Mesenteric fat pad (tissue), 1 donor: ENCODE data around the gene DTNBP1. TPM values are rescaled to one million over a fixed set of nuclear protein-coding genes. Genes with fewer than 3 reads are reported as not detected.
"Not testable (repeated sequence)": the region's sequence is repeated elsewhere in the genome, so short reads cannot be mapped to it uniquely, and the experiment has no call there.

Experiments used
- DNase-seq: peaks from one replicate; pipeline ENCODE4 v3.0.0-alpha.2; 2020; ENCODE audit warnings: low spot score
- total RNA-seq: library from RNA; stranded (reverse); fragmentation: NEBNext Ultra II Directional; extraction: Animal tissue kit (Norgen Biotek cat#: 25700); gene quantifications from one replicate; pipeline ENCODE4 v1.2.1, GENCODE V29; 2021
- donor health status: DM: yes; HTN: yes; CAD: no.

Gene DTNBP1
- total RNA-seq, 1 donor from 2014 or later, result 21.9 TPM

DNA sequence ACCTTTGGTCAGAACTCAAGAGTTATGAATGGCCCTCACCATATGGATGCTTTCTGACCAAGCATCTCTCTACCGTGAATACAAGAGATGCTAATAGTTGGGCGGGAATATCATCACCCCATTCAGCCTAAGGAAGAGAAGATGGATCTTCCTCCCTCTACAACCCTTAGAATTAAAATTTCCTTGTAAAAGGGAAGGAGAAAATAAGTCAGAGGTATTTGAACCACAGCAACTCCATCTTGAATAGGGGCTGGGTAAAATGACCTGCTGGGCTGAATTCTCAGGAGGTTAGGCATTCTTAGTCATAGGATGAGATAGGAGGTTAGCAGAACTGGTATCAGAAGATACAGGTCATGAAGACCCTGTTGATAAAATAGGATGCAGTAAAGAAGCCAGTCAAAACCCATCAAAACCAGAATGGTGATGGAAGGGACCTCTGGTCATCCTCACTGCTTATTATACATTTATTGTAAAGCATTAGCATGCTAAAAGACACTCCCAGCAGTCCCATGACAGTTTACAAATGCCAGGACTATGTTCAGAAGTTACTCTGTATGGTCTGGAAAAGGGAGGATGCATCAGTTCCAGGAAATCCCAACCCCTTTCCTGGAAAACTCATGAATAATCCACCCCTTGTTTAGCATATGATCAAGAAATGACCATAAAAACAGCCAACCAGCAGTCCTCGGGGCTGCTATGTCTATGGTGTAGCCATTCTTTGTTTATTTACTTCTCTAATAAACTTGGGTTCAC, 101.2 kb downstream of the DTNBP1 start:
- DNase-seq, result no peak

DNA sequence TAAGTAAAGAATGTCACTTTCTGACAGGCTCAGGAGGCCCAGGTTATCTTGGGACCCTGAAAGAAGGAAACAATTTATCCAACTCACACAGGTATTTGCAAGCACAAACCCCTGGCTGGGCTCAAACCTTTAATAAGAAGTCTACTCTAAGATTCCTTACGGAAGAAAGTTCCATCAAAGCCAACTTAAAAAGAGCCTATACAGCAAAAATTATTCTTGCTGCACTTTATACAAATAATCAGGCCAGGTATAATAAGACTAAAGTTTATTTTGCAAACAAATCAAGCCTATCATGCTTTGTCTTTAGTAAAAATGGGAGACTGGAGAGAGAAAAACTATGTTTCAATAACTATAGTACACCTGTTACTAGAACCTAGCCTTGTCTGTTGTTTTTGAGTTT, 102.1 kb downstream of the DTNBP1 start:
- DNase-seq, result no peak

DNA sequence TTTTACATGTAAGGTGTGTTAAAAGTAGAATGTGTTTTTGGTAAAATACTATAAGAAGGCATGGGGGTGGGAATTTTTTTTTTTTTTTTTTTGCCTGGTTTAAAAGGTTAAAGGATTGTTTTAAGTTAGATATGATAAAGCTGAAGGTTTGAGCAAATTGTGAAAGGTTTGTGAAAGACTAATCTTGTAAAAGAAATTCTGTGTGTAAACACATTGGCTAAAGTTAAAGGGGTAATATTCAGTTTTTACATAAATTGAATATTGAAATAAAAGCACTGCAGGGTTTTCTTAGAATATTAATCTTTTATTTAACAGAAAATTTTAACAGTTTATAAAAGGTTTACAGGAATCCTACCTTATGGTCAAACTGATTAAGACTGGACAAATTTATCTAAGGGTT, 105.7 kb downstream of the DTNBP1 start:
- DNase-seq, result no peak

GRCh38 chr6:15556711-15557110, 106.1 kb downstream of the DTNBP1 start:
- no peak for DNase-seq

- no peak for DNase-seq
Observed at GRCh38 chr6:15555101-15556038, 107.5 kb downstream of the DTNBP1 start.

DNA sequence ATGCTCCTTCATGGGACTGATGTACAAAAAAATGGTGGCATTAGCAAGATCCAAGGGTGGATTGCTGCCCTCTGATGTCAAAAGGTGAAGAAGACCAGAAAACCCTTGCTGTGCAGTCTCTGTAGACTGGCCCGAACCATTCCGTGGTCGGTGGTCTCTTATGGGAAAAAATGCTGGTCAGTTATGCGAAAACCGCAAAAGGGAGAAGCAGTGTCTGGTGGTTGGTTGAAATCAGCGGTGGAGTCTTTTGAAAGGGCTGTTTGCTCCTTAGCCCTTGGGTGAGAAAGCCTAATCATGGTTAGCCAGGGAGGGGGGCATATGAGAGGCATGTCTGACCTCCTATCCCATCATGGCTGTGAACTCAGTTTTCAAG, 108.1 kb downstream of the DTNBP1 start:
- no peak for DNase-seq

- no peak for DNase-seq
Observed at GRCh38 chr6:15553736-15554294, 109.0 kb downstream of the DTNBP1 start.

- no peak for DNase-seq
Observed at GRCh38 chr6:15553031-15553430, 109.8 kb downstream of the DTNBP1 start.

GRCh38 chr6:15551798-15552197, 111.0 kb downstream of the DTNBP1 start:
- no peak for DNase-seq

DNA sequence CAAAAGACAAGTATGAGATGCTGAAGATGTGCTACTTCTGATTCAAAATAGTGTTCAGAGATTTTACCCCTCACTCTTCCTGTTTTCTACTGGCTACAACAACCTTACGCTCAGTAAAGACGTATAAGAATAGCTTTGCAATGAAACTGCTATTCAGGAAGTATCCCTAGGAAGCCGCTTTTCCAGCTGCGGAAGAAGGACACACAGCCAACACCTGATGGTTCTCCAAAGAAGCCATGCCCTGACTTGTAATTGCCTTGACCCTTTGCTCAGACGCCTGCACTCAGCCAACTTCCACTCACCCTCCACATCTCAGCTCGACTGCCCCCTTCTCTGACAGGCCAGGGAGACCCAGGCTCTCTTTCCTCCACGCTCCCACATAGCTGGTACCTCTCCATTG, 111.6 kb downstream of the DTNBP1 start:
- no peak for DNase-seq

DNA sequence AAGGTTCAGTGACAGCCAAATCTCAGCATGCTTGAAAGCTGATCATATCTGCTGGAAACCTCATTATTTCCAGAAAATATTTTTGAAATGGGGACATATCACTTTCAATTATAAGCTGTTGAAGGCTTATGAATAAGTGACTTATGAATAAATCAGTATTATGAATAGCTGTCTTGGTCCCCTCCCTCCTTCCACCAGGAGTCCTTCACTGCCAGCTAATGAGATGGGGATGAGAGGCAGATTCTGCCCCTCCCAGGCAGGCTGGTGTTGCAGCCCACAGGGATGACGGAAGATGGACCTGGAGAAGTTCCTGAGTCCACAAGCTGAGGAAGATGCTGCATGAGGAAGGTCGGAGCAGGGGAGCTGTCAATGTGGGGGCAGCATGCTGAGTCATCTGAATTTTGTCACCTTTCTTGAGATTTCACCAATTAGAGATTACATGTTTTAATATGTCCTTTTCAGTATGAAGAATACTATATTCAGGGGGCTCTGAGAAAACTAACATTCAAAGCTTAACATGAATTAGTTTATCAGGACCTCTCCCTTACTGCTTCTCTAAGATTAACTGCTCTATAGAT, 112.2 kb downstream of the DTNBP1 start:
- DNase-seq, result no peak

DNA sequence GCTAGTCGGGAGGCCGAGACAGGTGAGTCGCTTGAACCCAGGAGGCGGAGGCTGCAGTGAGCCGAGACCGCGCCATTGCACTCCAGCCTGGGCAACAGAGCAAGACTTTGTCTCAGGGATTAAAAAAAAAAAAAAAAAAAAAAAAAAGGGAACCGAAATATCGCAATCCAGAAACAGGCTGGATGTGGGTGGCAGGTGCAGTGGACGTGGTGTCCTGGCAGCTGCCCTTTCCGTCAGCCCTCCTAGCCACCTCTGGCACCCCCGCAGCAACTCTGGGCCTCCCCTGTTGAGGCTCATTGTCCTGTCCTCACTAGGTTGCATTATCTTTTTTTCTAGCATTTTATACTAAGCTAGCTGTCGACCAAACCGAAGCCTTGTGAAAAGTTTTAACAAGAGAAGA, 113.5 kb downstream of the DTNBP1 start:
- no peak for DNase-seq

GRCh38 chr6:15547400-15547799, 115.4 kb downstream of the DTNBP1 start:
- no peak for DNase-seq

DNA sequence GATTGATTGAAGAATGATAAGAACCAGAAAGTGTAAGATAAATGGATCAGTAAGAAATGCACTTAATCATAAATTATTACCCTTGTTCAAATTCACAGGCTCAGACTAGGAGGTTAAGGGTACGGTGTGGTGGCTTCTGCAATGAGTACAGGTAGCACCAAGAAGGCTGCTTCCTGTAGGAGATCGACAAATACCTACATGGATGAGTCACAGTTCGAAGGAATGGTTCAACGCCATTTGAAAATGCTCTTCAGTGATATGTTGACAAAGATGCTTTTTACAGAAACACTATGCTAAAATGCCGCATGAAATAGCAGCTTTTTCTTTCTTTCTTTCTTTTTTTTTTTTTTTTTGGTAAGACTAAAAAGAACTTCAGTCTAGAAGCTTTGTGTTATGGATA, 116.2 kb downstream of the DTNBP1 start:
- DNase-seq, result no peak

DNA sequence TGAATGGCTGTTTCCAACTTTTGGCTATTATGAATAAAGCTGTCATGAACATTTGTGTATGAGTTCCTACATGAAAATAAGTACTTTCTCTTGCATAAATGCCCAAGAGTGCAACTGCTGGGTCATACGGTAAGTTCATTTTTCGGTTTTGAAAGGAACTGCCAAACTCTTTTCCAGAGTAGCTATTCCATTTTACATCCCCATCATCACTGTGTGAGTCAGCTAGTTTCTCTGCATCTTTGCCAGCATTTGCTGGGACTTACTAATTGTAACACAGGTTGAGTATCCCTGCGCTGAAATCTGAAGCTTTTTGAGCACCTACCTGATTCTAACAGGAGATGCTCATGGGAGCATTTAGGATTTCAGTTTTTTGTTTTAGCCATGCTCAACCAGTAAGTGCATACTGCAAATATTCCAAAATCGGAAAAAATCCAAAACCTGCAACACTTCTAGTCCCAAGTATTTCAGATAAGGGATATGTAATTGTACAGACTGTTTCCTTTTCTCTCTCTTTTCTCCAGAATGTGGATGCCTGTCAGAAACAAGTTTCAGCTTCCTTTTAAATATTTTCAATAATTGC, 118.4 kb downstream of the DTNBP1 start:
- no peak for DNase-seq

DNA sequence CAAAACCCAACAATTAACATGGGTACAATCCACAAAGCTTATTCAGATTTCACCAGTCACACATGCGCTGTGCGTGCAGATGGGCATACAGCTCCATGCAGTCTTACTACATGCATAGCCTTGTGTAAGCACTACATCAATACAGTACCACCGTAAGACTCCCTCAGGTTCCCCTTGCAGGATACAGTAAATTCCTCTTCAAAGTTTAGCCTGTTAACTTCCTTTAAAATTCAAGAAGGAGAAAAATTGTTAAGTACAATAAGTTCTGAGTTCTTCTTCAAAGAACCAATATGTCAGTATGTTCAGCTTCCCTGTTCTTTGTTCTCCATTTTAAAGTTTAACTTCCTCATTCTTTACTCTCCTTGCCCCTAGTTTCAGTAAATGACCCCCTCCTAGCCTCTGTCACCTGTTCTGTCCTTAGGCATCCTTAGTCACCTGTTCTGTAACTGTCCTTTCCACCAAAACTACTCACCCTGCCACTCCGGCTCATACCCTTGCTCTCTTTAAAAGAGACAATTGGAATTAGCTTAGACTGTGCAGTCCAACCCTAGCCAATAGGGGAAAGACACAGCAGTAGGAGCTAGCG, 119.4 kb downstream of the DTNBP1 start:
- not testable (repeated sequence) for DNase-seq

GRCh38 chr6:15539722-15540270, 123.0 kb downstream of the DTNBP1 start:
- DNase-seq, result no peak

DNA sequence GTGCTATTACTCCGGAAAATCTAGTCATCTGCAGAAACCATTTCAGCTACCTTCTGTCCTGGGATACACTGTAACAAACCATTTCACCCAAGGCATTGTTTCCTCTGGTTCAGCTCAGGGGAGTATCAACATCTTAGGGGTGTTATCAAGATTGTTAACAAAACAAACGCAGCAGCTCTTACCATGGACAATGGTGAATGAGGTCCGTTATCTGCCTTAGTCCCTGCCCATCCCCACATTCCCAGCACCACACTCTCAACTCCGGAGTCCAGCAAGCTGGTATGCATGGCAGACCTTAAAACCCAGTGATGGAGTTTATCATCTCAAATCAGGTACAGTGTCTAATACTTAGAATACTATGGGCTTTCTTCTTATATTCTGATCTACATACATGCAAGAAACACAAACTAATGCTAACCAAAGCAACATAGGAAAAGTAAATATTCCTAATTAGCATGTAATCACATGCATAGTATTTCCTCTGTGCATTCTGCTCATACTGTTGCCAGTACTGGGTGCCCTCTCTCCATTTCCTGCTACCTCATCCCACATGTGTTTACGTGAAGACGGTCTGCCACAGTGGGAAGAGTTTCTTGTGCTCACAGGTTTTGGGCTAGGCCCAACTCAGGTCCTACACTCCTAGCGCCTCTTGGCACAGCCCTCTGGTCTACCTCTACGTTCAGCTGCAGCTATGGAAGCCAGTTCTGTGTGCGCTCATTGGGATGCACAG, 123.9 kb downstream of the DTNBP1 start:
- DNase-seq, result no peak

- DNase-seq, result no peak
Observed at GRCh38 chr6:15538106-15538505, 124.7 kb downstream of the DTNBP1 start.
